ENCODE data around the gene ARL14EP.

- TF ChIP-seq POLR2AphosphoS5 (IDR thresholded peaks at IDR 0.05) = no peak
- TF ChIP-seq, protein P1, sequence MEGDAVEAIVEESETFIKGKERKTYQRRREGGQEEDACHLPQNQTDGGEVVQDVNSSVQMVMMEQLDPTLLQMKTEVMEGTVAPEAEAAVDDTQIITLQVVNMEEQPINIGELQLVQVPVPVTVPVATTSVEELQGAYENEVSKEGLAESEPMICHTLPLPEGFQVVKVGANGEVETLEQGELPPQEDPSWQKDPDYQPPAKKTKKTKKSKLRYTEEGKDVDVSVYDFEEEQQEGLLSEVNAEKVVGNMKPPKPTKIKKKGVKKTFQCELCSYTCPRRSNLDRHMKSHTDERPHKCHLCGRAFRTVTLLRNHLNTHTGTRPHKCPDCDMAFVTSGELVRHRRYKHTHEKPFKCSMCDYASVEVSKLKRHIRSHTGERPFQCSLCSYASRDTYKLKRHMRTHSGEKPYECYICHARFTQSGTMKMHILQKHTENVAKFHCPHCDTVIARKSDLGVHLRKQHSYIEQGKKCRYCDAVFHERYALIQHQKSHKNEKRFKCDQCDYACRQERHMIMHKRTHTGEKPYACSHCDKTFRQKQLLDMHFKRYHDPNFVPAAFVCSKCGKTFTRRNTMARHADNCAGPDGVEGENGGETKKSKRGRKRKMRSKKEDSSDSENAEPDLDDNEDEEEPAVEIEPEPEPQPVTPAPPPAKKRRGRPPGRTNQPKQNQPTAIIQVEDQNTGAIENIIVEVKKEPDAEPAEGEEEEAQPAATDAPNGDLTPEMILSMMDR (IDR thresholded peaks at IDR 0.05) = no peak
These were observed 33.5 kb downstream of the ARL14EP start for GRCh38 chr11:30356391-30356790.
